Activated T-helper 1 cell treated with anti-CD3 and anti-CD28 coated beads, Interleukin-2, amount 50 U/mL, for 16 hours (primary cell): Measurements from ENCODE around the gene TBX1.

Experiments
- DNase-seq, 2 donors: peaks; one replicate each; pipeline ENCODE4 v3.0.0-alpha.2; 2020; ENCODE audit warnings: low read depth in 1 of 2, low spot score in 1 of 2

Gene TBX1

GRCh38 chr22:19760058-19760950, at the start of gene TBX1:
Gene TBX1, plus strand, starts transcription at chr22:19760778. Its CDS starts 66 bp downstream, at chr22:19760844.
- DNase-seq = no peak

DNA sequence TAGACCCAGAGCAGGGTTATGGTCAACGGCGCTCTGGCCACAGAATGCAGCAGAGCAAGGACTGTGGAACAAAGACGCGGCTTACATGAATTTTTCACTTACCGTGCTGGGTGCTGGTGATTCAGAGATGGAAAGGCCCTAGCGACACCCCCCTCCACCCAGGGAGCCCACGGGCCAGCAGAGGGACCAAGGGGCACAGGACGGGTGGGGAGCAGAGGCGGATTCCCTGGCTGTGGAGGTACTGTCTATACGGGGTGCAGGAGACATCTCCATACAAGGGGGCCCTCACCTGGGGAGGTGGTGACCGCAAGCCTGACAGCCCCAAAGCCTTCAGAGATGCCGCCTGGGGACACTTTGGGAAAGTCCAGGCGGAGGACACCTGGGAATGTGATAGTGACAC, 47.3 kb upstream of the TBX1 start:
- DNase-seq = no peak

GRCh38 chr22:19713650-19714311, 46.8 kb upstream of the TBX1 start:
- DNase-seq = no peak

DNA sequence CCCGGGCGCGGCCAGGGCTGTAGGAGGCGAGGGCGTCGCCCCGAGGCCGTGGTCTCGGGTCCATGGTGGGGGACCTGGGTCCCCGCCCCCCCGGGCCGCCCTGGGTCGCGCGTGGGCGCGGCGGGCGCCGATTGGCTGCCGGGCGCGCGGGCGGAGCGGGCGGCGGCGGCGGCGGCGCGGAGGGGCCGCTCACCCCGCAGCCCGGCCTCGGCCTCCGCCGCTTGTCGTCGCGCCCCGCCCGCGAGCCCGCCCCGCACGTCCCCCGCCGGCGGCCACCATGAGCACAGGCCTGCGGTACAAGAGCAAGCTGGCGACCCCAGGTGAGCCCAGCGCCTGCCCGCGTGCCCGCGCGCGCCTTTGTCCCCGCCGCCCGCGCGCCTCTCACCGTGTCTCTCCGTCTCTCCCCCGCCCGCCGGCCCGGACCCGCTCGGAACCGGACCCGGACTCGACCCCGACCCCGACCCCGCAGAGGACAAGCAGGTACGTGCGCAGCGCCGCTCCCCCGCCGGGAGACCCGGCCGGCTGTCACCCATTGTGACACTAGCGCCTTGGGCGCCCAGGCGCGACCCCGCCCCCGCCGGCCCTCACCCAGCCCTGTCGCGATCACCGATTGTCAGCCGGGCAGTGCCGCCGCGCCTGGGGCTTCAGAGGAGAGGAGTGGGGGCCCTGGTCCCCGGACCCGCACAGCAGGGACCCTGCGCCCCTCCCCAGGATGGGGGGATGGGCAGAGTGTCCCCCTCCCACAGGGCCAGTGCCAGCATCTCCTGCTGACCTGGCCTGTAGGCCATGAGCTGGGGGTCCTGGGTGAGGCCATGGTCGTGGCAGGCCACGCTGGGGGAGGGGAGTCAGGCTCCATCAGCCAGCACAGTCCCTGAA, 46.0 kb upstream of the TBX1 start, which contains the start of gene SEPTIN5:
SEPTIN5 (plus strand) TSS at position 192 of the 876 bp plus-strand sequence; CDS start at position 278, 86 bp downstream.
- no peak for DNase-seq

GRCh38 chr22:19715188-19715930, 45.2 kb upstream of the TBX1 start:
- no peak for DNase-seq

DNA sequence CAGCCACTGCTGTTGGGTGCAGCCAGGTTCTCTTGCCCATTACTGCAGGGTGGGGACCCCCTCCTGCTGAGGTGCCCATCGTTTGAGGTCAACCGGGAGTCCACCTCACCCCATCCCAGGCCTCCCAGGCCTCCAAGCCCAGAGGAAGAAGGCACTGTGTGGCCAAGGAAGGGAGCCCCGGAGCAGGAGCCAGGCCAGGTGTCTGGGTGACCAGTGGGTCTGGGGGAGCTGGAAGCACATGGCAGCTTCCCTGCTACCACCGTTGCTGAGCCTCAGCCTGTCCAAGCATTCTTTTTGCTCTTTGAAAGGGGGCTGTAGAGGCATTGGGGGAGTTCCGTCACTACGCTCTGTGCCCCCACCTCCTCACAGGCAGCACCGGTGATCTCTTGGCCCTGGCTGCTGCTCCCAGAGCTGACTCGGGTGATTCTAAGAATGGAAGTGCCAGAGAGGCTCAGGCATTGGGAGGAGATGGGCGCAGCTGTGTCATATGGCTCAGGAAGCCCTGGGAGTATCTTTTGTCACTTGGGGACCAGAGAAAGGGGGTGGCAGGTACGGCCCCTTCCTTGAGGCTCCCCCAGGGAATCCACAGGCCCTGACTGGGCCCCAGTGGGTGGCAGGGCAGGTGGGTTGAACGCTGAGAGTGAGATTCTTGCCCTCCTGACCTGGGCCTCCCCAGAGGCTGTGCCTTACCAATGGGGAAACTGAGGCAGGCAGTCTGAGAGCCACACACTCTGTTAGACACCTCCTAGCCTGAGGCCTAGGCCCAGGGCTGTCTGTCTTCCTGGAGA, 44.3 kb upstream of the TBX1 start:
- no peak for DNase-seq

GRCh38 chr22:19716829-19717105, 43.8 kb upstream of the TBX1 start:
- no peak for DNase-seq

DNA sequence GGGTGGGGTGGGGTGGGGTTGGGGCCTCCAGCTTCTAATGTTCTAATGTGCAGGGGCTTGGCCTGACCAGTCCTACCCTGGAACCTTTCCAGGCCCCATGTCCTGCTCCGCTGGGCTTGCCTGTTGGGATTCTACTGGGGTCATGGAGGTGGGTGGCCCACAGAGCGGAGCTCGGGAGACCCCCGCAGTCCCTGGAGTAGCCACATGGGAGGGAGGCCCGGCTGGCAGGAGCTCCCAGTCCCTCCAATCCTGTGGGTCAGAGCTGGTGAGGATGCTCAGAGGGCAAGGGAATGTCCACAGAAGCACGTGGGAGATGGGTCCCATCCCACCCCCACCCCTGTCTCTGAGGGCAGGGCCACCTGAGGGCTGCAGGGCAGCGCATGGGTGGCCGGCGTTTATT, 43.4 kb upstream of the TBX1 start:
- no peak for DNase-seq

GRCh38 chr22:19717691-19718455, 42.7 kb upstream of the TBX1 start:
- DNase-seq = peak; percentile 67 to 71

- no peak for DNase-seq
These were observed 42.0 kb upstream of the TBX1 start for GRCh38 chr22:19718456-19719049.

DNA sequence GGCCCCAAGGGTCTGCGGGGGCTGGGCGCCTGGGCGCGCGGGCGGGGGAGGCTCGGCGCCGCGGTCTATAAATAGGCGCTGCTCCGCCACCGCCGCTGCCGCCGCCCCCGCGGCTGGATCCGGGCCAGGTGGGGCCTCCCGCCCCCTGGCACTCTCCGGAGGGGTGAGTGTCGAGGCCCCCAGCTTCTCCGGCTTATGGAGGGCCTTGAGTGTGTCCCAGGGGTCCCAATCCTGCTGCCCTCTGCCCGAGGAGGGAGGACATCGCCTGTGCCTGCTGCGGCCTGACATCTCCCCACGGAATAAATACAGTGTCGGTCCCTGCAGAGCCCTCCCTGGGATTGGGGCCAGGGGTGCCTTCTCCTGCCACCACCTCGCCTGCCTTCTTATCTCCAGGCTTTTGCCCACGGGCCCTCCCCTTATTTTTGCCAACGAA, 41.5 kb upstream of the TBX1 start:
- no peak for DNase-seq

DNA sequence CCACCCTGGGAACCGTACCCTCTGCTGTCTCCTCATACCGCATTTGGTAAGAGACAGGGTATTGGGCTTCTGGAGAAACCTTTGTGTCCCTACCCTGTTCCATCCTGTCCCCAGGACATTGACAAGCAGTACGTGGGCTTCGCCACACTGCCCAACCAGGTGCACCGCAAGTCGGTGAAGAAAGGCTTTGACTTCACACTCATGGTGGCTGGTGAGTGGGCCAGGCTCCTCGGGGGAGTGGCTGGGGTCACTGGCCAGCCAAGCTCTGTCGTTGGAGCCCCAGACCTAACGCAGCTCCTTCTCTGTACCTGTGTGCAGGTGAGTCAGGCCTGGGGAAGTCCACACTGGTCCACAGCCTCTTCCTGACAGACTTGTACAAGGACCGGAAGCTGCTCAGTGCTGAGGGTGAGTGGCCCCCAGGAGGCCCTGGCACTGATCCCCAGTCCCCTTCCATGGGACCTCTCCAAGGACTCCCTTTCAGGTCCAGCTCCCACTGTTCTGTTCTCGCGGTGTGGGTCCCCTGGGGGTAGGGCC, 41.0 kb upstream of the TBX1 start:
- no peak for DNase-seq

DNA sequence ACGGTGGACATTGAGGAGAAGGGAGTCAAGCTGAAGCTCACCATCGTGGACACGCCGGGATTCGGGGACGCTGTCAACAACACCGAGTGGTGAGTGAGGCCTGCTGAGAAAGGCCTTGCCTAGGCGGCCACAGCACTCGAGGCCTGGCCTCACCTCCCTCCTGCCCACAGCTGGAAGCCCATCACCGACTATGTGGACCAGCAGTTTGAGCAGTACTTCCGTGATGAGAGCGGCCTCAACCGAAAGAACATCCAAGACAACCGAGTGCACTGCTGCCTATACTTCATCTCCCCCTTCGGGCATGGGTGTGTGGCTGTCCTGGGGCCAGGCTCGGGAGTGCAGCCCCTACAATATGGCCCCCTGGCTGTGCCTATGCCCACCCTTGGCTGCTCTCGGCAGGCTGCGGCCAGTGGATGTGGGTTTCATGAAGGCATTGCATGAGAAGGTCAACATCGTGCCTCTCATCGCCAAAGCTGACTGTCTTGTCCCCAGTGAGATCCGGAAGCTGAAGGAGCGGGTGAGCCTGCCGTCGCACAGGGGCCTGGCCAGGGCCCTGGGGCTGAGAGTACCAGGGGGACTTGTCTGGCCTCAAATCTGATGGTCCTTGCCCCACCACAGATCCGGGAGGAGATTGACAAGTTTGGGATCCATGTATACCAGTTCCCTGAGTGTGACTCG, 40.3 kb upstream of the TBX1 start:
- DNase-seq = no peak

- no peak for DNase-seq
These were observed 39.6 kb upstream of the TBX1 start for GRCh38 chr22:19720999-19721329.

GRCh38 chr22:19721330-19722177, 39.0 kb upstream of the TBX1 start:
- no peak for DNase-seq

GRCh38 chr22:19722178-19722981, 38.2 kb upstream of the TBX1 start:
- no peak for DNase-seq

GRCh38 chr22:19722982-19723231, 37.7 kb upstream of the TBX1 start:
- no peak for DNase-seq
